HepG2 (cell line): ENCODE data around the gene COQ8A. TPM values are rescaled to one million over a fixed set of nuclear protein-coding genes. Genes with fewer than 3 reads are reported as not detected.

Experiments used
- FOSL1 ChIP-seq: sonication (generic); formaldehyde crosslinking; IDR thresholded peaks from 2 replicates; pipeline ENCODE4 v1.9.0; 2021; ENCODE audit warnings: missing genetic modification reagents, borderline replicate concordance
- GZF1 ChIP-seq: sonication (generic); formaldehyde crosslinking; IDR thresholded peaks from 2 replicates; pipeline ENCODE4 v1.5.1; 2020; ENCODE audit warnings: mild to moderate bottlenecking, missing genetic modification reagents
- ISX ChIP-seq: sonication (generic); formaldehyde crosslinking; conservative IDR thresholded peaks from 2 replicates; pipeline ENCODE4 v1.5.0; 2020; ENCODE audit warnings: missing genetic modification reagents
- KDM5B ChIP-seq: sonication (generic); formaldehyde crosslinking; IDR thresholded peaks from 2 replicates; pipeline ENCODE4 v1.4.0; 2020; ENCODE audit warnings: missing genetic modification reagents, mild to moderate bottlenecking, borderline replicate concordance
- KDM6A ChIP-seq: IDR thresholded peaks from 2 replicates; pipeline ENCODE4 v1.6.1; 2016; ENCODE audit warnings: low read depth
- MTF1 ChIP-seq: sonication (generic); formaldehyde crosslinking; IDR thresholded peaks from 2 replicates; pipeline ENCODE4 v1.5.0; 2020; ENCODE audit warnings: missing genetic modification reagents
- MYC ChIP-seq: sonication (generic); formaldehyde crosslinking; IDR thresholded peaks from 2 replicates; pipeline ENCODE4 v1.9.0; 2021; ENCODE audit warnings: missing genetic modification reagents, borderline replicate concordance
- RORA ChIP-seq: sonication (generic); formaldehyde crosslinking; IDR thresholded peaks from 2 replicates; pipeline ENCODE4 v1.5.0; 2020; ENCODE audit warnings: mild to moderate bottlenecking, missing genetic modification reagents, moderate library complexity
- SATB2 ChIP-seq: sonication (generic); formaldehyde crosslinking; IDR thresholded peaks from 2 replicates; pipeline ENCODE4 v1.5.0; 2020; ENCODE audit warnings: missing genetic modification reagents
- TCF7L2 ChIP-seq: IDR thresholded peaks from 2 replicates; pipeline ENCODE4 v1.6.1; 2011; ENCODE audit warnings: mild to moderate bottlenecking, low read depth, low read length, moderate library complexity
- TRIM24 ChIP-seq: sonication (generic); formaldehyde crosslinking; IDR thresholded peaks from 2 replicates; pipeline ENCODE4 v1.8.0; 2022; ENCODE audit warnings: mild to moderate bottlenecking, missing genetic modification reagents
- ZBTB8A ChIP-seq: sonication (generic); formaldehyde crosslinking; IDR thresholded peaks from 2 replicates; pipeline ENCODE4 v1.4.0; 2020; ENCODE audit warnings: mild to moderate bottlenecking, low read depth, missing genetic modification reagents, borderline replicate concordance
- ZNF329 ChIP-seq: sonication (generic); formaldehyde crosslinking; IDR thresholded peaks from 2 replicates; pipeline ENCODE4 v1.9.0; 2021; ENCODE audit warnings: low read depth, mild to moderate bottlenecking, missing genetic modification reagents
- ZNF460 ChIP-seq: sonication (generic); formaldehyde crosslinking; IDR thresholded peaks from 2 replicates; pipeline ENCODE4 v1.5.1; 2020; ENCODE audit warnings: missing genetic modification reagents, mild to moderate bottlenecking, borderline replicate concordance
- ZNF550 ChIP-seq: sonication (generic); formaldehyde crosslinking; IDR thresholded peaks from 2 replicates; pipeline ENCODE4 v1.4.0; 2020; ENCODE audit warnings: mild to moderate bottlenecking, missing genetic modification reagents, borderline replicate concordance
- ZNF552 ChIP-seq: sonication (generic); formaldehyde crosslinking; IDR thresholded peaks from 2 replicates; pipeline ENCODE4 v1.9.0; 2022; ENCODE audit warnings: missing genetic modification reagents, mild to moderate bottlenecking, borderline replicate concordance
- ZNF776 ChIP-seq: sonication (generic); formaldehyde crosslinking; IDR thresholded peaks from 2 replicates; pipeline ENCODE4 v1.4.0; 2020; ENCODE audit warnings: mild to moderate bottlenecking, missing genetic modification reagents
- polyA plus RNA-seq, 8 experiments: library from polyadenylated mRNA; depleted of rRNA in 3 of 8; stranded (reverse) in 7 of 8; unstranded in 1 of 8; fragments of >200 nt; fragmentation: Illumina TruSeq in 4 of 8; extraction: Trizol in 4 of 8; gene quantifications; 2 replicates each; pipeline versions ENCODE4 v1.2.1 to v1.2.3, GENCODE V29; 2011 to 2016; ENCODE audit warnings: low read depth in 4 of 8, missing spikeins in 1 of 8, mixed read lengths in 1 of 8; ENCODE audit not compliant: insufficient read depth in 1 of 8
- total RNA-seq, 5 experiments: library from RNA; depleted of rRNA; stranded (reverse); fragments of >200 nt; fragmentation: Illumina TruSeq; extraction: Trizol; gene quantifications; 2 replicates each; pipeline ENCODE4 v1.2.3, GENCODE V29; 2016; ENCODE audit warnings: low read depth in 1 of 5
- TF ChIP-seq, protein P1 (sequence below): sonication (generic); formaldehyde crosslinking; IDR thresholded peaks from 2 replicates; pipeline ENCODE4 v1.8.0; 2022; ENCODE audit warnings: mild to moderate bottlenecking, missing genetic modification reagents; ENCODE audit not compliant: insufficient replicate concordance
- TF ChIP-seq, protein P2 (sequence below): IDR thresholded peaks from 2 replicates; pipeline ENCODE4 v1.6.1; 2016; ENCODE audit warnings: low read depth
- TF ChIP-seq, protein P3 (sequence below): sonication (generic); formaldehyde crosslinking; IDR thresholded peaks from 2 replicates; pipeline ENCODE4 v1.4.0; 2020; ENCODE audit warnings: missing genetic modification reagents, mild to moderate bottlenecking, borderline replicate concordance
- TF ChIP-seq, protein P4 (sequence below): sonication (generic); formaldehyde crosslinking; IDR thresholded peaks from 2 replicates; pipeline ENCODE4 v1.8.0; 2022; ENCODE audit warnings: mild to moderate bottlenecking, missing genetic modification reagents, moderate library complexity

COQ8A gene
- total and polyA plus RNA-seq, 2 of the 13 experiments (the other 11 are each of a cell fraction or from before 2014, with no cell fraction given), result 60.4 to 88.7 TPM

DNA sequence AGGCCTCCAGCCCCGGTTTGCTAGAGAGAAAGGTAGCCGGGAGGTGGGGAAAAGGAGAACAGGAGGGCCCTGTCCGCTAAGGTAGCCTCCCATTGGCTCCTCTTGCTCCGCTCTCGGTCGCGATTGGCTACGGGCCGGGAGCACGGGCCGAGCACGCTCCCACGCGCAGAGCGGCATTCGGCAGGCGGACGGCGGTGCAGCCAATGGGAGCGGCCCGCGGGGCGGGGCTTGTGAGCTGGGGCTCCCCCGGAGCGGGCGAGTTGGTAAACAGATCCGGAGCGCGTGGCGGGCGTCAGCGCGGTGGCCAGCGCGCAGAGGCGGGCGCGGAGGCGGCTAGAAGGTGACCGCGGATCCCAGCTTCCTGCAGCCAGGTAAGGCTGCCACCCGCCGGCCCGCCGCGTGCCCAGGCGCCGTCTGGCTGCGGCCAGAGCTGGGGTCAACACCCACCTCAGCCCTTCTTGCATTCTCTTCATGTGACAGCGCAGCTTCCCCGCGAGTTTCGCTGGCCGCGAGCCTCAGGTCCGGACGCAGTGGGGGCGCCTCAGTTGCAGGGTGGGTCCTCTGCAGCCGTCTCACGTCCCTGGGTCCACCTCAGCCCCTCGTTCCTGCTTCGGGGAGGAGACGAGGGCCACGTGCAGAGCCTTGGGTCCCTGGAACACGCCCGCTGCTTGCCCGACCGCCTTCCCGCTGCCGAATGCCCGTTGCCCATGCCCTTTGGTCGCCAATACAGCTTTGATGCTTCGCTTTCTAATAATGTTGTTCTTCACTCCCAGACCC, at the start of gene COQ8A (continued):
- TF ChIP-seq, protein P1, sequence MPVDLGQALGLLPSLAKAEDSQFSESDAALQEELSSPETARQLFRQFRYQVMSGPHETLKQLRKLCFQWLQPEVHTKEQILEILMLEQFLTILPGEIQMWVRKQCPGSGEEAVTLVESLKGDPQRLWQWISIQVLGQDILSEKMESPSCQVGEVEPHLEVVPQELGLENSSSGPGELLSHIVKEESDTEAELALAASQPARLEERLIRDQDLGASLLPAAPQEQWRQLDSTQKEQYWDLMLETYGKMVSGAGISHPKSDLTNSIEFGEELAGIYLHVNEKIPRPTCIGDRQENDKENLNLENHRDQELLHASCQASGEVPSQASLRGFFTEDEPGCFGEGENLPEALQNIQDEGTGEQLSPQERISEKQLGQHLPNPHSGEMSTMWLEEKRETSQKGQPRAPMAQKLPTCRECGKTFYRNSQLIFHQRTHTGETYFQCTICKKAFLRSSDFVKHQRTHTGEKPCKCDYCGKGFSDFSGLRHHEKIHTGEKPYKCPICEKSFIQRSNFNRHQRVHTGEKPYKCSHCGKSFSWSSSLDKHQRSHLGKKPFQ, result peak; percentile 52
- peak; percentile 77 for TF ChIP-seq ZNF329 (CRISPR knock-in tag)
- TF ChIP-seq, protein P2, sequence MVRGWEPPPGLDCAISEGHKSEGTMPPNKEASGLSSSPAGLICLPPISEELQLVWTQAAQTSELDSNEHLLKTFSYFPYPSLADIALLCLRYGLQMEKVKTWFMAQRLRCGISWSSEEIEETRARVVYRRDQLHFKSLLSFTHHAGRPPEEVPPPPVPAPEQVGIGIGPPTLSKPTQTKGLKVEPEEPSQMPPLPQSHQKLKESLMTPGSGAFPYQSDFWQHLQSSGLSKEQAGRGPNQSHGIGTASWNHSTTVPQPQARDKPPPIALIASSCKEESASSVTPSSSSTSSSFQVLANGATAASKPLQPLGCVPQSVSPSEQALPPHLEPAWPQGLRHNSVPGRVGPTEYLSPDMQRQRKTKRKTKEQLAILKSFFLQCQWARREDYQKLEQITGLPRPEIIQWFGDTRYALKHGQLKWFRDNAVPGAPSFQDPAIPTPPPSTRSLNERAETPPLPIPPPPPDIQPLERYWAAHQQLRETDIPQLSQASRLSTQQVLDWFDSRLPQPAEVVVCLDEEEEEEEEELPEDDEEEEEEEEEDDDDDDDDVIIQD (CRISPR knock-in tag), result peak; percentile 77
- TF ChIP-seq SATB2 (CRISPR knock-in tag), result peak; percentile 23; the same call in 1 of the 2 replicates
- TF ChIP-seq MYC (CRISPR knock-in tag), result peak; percentile 93
- TF ChIP-seq KDM5B (CRISPR knock-in tag), result peak; percentile 50; the same call in 1 of the 2 replicates
- TF ChIP-seq TRIM24, result no peak
- no peak for TF ChIP-seq ZNF550 (CRISPR knock-in tag)
- no peak for TF ChIP-seq TCF7L2
- TF ChIP-seq GZF1 (CRISPR knock-in tag), result no peak
- TF ChIP-seq FOSL1 (CRISPR knock-in tag), result no peak
- no peak for TF ChIP-seq ZBTB8A (CRISPR knock-in tag)
- no peak; the same call in 1 of the 2 replicates for TF ChIP-seq ZNF552 (CRISPR knock-in tag)
- TF ChIP-seq RORA, result no peak
- TF ChIP-seq KDM6A, result 0 out of 2 replicates have a peak, but pooled peaks have one; percentile 7
- TF ChIP-seq MTF1 (CRISPR knock-in tag), result no peak
- TF ChIP-seq, protein P3, sequence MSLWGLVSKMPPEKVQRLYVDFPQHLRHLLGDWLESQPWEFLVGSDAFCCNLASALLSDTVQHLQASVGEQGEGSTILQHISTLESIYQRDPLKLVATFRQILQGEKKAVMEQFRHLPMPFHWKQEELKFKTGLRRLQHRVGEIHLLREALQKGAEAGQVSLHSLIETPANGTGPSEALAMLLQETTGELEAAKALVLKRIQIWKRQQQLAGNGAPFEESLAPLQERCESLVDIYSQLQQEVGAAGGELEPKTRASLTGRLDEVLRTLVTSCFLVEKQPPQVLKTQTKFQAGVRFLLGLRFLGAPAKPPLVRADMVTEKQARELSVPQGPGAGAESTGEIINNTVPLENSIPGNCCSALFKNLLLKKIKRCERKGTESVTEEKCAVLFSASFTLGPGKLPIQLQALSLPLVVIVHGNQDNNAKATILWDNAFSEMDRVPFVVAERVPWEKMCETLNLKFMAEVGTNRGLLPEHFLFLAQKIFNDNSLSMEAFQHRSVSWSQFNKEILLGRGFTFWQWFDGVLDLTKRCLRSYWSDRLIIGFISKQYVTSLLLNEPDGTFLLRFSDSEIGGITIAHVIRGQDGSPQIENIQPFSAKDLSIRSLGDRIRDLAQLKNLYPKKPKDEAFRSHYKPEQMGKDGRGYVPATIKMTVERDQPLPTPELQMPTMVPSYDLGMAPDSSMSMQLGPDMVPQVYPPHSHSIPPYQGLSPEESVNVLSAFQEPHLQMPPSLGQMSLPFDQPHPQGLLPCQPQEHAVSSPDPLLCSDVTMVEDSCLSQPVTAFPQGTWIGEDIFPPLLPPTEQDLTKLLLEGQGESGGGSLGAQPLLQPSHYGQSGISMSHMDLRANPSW (CRISPR knock-in tag), result no peak; the same call in 1 of the 2 replicates
- no peak for TF ChIP-seq ZNF460 (CRISPR knock-in tag)
- TF ChIP-seq ZNF776 (CRISPR knock-in tag), result peak; percentile 62; the same call in 1 of the 2 replicates
- TF ChIP-seq, protein P4, sequence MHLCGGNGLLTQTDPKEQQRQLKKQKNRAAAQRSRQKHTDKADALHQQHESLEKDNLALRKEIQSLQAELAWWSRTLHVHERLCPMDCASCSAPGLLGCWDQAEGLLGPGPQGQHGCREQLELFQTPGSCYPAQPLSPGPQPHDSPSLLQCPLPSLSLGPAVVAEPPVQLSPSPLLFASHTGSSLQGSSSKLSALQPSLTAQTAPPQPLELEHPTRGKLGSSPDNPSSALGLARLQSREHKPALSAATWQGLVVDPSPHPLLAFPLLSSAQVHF (CRISPR knock-in tag), result peak; percentile 82
- TF ChIP-seq ISX (CRISPR knock-in tag), result no peak; the same call in 1 of the 2 replicates
